Stimulated activated CD8-positive, alpha-beta memory T cell treated with anti-CD3 and anti-CD28 coated beads, Interleukin-15, amount 100 ng/mL, for 48 hours (primary cell): ENCODE results near the gene C17orf58.
"Not testable (repeated sequence)": the region's sequence is repeated elsewhere in the genome, so short reads cannot be mapped to it uniquely, and the experiment has no call there.

Source experiments
- DNase-seq, 2 donors: peaks; one replicate each; pipeline ENCODE4 v3.0.0-alpha.2; 2020; ENCODE audit warnings: low read depth in 2 of 2

Gene C17orf58

DNA sequence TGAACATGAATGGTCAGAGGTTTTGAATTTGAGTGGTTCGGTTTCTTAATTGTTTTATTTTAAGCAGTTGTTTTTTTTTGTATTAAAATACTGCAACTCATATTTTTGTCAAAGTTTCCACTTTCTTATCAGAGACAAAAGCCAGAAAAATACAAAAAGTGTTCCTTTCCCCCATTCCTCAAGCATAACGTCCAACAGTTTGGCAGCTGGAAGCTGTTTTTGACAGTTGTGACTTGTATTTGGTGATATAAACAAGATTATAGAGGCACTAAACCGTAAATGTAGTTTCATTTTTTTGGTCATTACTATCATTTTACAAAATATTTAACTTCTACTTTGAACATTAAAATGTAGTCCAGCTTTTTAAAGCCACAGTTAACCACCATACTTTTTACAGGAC, 36.0 kb downstream of the C17orf58 start:
- not testable (repeated sequence) for DNase-seq

DNA sequence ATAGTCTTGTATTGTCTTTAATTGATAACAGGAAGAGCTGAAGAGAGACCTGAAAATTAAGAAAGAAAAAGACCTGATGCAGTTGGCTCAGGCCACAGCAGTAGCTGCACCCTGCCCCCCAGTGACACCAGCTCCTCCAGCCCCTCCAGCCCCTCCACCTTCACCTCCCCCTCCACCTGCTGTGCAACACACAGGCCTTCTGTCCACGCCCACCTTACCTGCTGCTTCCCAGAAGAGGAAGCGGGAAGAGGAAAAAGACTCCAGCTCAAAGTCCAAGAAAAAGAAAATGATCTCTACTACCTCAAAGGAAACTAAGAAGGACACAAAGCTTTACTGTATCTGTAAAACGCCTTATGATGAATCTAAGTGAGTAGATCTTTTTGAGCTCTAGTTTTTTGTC, 36.8 kb downstream of the C17orf58 start:
- no peak for DNase-seq

DNA sequence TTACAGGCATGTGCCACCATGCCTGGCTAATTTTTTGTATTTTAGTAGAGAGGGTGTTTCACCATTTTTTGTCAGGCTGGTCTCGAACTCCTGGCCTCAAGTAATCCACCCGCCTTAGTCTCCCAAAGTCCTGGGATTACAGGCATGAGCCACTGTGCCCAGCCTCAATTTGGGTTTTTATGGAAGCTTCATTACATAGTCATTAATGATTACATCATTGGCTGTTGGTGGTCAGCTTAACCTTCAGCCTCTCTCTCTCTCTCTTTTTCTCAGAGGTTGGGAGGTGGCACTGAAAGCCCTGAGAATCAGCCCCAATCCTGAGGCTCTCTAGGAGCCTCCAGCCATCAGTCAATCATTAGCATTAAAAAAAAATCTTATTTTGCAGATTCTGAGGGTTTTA, 45.3 kb downstream of the C17orf58 start:
- no peak for DNase-seq

DNA sequence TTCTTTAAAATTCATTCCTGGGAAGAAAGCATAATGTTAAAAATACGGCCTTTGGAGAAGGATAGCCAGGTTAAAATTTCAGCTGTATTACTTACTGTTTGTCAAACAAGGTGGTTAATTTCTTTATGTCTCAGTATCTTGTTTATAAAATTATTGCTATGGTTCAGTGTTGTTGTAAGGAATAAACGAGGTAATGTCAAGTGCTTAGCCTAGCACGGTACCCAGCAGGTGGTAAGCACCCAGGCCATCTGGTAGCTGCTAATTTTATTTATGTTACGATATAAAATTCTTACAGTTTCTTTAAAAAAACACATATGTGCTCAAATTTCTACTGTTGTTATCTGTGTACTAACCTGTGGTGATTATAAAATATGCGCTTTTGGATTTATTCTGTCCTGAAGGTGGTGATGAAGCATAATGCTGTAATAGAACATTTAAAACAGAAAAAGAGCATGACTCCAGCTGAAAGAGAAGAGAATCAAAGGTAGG, 48.9 kb downstream of the C17orf58 start:
- no peak for DNase-seq

DNA sequence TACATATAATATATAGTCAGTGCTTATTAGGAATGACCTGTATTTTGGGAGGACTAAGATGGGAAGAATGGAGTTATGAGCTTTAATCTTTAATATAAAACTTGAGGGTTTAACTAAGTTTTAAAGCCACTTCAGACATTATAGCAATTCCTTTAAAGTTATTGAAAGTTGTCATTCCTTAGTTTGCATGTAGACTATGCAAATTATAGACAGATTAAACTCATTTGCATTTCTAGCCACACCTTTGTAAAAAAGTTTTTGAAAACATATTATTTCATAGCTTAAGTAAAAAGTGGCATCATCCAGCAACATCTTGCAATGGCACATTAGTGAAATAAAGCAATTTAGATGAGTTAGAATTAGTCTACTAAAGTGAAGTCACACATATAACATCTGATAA, 49.8 kb downstream of the C17orf58 start:
- DNase-seq: no peak

DNA sequence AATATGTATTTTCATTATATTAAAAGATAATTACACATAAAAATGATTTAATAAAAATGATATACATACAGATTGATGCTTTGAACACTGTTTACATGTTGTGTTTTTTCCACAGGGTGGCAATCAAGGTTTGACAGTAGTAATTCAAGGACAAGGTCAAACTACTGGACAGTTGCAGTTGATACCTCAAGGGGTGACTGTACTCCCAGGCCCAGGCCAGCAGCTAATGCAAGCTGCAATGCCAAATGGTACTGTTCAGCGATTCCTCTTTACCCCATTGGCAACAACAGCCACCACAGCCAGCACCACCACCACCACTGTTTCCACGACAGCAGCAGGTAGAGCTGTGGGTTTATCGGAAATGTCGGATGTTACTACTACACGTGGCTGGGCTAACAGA, 52.2 kb downstream of the C17orf58 start:
- DNase-seq: no peak

DNA sequence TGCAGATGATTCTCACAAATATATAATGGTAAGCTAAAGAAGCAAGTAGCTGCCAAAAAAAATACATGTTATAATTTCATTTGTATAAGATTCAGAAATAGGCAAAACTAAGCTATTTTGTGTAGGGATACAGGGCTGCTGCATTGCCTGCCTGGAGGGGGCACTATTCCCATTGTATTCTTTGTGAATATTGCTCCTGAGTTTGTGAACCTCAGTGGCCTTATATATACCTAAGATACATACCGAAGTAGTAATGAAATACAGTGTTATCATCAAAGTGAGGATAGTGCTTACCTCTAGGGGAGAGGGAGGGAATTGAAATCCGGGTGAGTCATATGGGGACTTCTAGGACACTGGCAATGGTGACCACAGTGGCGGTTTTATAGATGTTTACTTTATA, 53.5 kb downstream of the C17orf58 start:
- no peak for DNase-seq
